HUES64 (cell line): Measurements from ENCODE around the gene DNM3.

ENCODE experiments used
- H3K27ac ChIP-seq: 2 replicates; pipeline ENCODE4 v1.7.0; 2013; ENCODE audit warnings: low read depth, low read length, inconsistent platforms
- H3K27me3 ChIP-seq: 2 replicates; pipeline ENCODE4 v1.6.1; 2013; ENCODE audit warnings: mild to moderate bottlenecking, low read length; ENCODE audit not compliant: insufficient read depth
- H3K36me3 ChIP-seq: 2 replicates; pipeline ENCODE4 v1.6.1; 2013; ENCODE audit warnings: mild to moderate bottlenecking, low read length; ENCODE audit not compliant: insufficient read depth
- H3K4me1 ChIP-seq: 2 replicates; pipeline ENCODE4 v1.6.1; 2013; ENCODE audit warnings: mild to moderate bottlenecking, low read length, moderate library complexity; ENCODE audit not compliant: insufficient read depth
- H3K4me3 ChIP-seq: 2 replicates; pipeline ENCODE4 v1.5.1; 2013; ENCODE audit warnings: mild to moderate bottlenecking, low read length, moderate library complexity
- H3K9ac ChIP-seq: 2 replicates; pipeline ENCODE4 v1.6.1; 2013; ENCODE audit warnings: mild to moderate bottlenecking, low read depth, low read length
- H3K9me3 ChIP-seq: 2 replicates; pipeline ENCODE4 v1.6.1; 2013; ENCODE audit warnings: low read depth, low read length; ENCODE audit not compliant: insufficient read depth
- WGBS: fragments of 150-250, 120-280 bp; methylation state at CpG from one replicate; pipeline ENCODE4 v1.1.7; 2013; ENCODE audit warnings: missing lambda C conversion rate; 5-methylcytosine and 5-hydroxymethylcytosine counted together

DNM3 gene

DNA sequence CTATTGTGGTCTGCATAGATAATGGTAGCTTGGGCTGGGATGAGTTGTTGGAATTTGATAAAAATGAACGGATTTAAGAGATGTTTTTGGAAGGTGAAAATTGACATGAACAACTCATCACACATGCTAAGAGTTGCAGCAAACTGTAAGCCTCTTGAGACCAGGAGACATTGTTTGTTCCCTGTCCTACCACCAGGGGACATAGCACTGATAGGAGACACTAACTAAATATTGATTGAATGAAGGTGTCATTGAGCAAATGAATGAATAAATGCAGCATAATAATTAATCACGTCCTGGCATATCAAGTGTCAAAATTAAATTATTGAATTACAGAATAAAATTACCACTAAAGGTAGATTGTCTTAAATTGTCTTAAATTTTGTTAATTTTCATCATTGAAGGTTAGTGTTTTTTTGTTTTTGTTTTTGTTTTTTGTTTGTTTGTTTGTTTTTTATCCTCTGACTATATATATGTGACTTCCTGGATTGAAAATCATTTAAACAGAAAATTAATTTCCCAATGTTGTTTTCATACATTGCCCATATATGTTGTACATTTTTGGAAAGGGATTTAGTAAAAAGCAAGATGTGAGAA is 293.9 kb downstream of the DNM3 start:
- Histone ChIP-seq H3K27me3 (no peaks in the 10 kb centered on the region), H3K9me3 (no peaks in the 10 kb centered on the region), H3K27ac (no peak overlapping the region), H3K9ac (no peak overlapping the region), H3K4me3 (no peak overlapping the region), H3K36me3 (no peaks in the 10 kb centered on the region), H3K4me1 (no peaks in the 10 kb centered on the region)
- 63% methylated on average over 1 of the region's 2 CpGs for WGBS

DNA sequence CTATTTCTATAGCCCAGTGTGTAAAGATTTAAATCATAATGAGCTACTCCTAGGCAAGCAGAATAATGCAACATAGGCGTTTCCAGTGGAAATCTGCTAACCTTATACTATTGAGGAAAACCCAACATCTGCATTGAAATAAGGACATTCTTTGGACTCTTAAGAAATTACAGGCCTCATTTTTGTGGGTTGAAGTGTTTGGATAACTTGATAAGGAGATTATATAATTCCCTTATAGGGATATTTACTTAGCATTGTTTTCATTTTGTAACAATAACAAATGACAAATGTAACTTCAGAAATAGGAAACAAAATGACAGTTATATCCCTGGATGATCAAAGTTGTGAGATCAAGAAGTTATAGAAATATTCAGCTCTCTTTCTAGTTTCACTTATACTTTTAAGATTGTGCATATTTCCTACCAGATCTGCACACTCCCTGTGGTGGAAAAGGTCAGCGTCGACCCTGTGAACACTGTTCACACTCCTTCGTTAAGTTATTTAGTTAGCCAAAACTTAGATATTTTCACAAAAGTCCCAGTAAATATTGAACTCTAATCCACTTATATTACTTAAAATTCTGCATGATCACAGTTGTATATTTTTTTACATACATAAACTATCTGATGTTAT is 294.8 kb downstream of the DNM3 start:
- Histone ChIP-seq H3K4me1 (peaks cover 4% of the 10 kb centered on the region), H3K4me3 (no peak overlapping the region), H3K36me3 (no peaks in the 10 kb centered on the region), H3K9me3 (no peaks in the 10 kb centered on the region), H3K27me3 (no peaks in the 10 kb centered on the region), H3K9ac (no peak overlapping the region), H3K27ac (no peak overlapping the region)
- 91% methylated on average over 4 of the region's 4 CpGs for WGBS

DNA sequence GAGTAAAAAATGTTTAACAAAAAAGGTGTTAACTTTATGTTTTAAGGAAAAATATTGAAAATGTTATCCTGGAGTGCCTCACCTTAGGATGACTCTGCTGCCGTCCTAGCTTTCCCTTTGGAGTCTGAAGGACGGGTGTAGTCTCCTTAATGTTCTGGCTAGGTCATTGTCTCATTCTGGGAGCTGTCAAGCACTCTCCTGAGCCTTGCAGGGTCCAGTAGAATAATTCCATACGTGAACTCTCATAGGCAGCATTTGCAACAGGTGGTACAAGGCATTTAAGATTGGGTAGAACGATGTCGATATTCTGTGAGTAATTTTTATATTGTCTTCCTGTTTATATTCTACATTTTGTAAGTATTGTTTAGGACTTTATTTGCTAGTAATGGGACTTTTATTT is 295.6 kb downstream of the DNM3 start:
- no peak overlapping the region for H3K4me3 ChIP-seq
- H3K9ac ChIP-seq = no peak overlapping the region
- no peak overlapping the region for H3K27ac ChIP-seq
- H3K27me3 ChIP-seq = no peaks in the 10 kb centered on the region
- no peaks in the 10 kb centered on the region for H3K36me3 ChIP-seq
- peaks cover 13% of the 10 kb centered on the region for H3K4me1 ChIP-seq
- 86% methylated on average over 5 of the region's 5 CpGs for WGBS
- no peaks in the 10 kb centered on the region for H3K9me3 ChIP-seq

DNA sequence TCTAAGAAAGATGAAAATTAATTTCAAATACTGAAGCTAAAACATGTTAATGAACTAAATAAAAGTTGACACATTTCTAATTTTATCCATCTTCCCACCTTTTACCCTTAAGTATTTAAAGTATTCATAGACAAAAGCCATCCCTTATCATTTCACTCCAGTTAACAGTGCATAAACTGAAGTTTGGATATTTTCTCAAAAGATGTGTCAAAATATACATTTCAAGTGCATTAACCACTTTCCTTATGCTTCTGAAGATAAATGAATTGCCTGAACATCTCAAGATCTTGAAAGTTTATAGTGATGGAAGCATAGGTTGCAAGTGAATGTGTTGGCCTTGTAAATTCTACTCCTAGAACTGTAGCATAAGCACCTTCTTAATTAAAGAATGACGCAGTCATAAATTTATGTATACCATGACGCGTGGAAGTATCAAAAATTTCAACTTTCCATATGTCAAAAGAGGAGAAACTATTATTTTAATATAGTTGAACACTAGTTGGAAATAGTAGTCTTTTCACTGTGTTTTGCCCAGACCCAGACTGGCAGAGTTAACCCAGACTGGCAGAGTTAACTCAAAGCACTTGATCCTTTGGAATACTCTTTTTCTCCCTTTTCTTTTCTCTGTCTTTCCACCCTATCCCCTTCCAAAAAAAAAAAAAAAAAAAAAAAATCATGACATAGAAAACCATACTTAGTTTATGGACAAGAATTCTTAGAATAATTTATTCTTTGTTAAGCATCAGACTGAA is 296.6 kb downstream of the DNM3 start:
- Histone ChIP-seq H3K36me3 (no peaks in the 10 kb centered on the region), H3K27ac (no peak overlapping the region), H3K27me3 (no peaks in the 10 kb centered on the region), H3K4me1 (peaks cover 14% of the 10 kb centered on the region), H3K9me3 (no peaks in the 10 kb centered on the region), H3K4me3 (no peak overlapping the region), H3K9ac (no peak overlapping the region)
- WGBS = no CpG with 5 or more reads among the region's 3 CpGs

DNA sequence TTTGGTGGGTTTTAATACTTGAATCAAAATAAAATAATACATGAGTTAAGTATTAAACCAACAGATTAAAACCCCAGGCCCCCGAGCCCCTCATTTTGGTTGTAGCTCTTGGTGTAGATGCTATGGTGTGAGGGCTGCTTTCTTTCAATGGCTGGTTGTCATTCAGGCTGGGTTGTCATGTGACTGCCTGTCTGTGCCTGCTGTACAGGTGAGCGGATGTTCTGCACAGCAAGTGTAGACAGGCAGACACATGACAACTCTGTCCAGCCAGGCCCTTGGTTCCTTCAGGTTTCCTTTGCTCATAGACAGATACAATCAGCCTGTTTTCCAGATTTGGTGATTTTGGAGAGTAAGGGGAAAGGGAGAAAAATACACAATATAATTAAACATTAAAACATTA is 297.3 kb downstream of the DNM3 start:
- H3K27ac ChIP-seq = no peak overlapping the region
- no peaks in the 10 kb centered on the region for H3K36me3 ChIP-seq
- WGBS = 95% methylated on average over 2 of the region's 2 CpGs
- H3K4me3 ChIP-seq = no peak overlapping the region
- no peaks in the 10 kb centered on the region for H3K27me3 ChIP-seq
- no peaks in the 10 kb centered on the region for H3K9me3 ChIP-seq
- peaks cover 20% of the 10 kb centered on the region for H3K4me1 ChIP-seq
- H3K9ac ChIP-seq = no peak overlapping the region

DNA sequence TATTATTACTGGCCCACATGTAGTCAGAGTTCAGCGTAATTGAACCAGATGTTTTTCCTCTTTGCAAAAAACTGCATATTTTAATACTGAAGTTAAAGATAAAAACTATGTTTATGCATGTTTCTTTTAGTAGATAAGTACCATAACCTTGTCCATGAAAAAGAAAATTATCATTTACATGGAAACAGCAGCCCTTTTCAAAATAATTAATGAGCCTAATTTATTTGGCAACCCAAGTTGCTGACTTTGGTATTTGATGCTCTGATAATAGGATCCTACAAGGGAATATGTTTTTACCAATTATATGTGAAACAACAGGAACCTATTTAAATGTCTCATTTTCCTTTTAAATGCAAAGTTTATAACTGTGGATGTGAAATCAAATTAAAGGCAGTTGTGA is 297.9 kb downstream of the DNM3 start:
- Histone ChIP-seq H3K27ac (no peak overlapping the region), H3K27me3 (no peaks in the 10 kb centered on the region), H3K9me3 (no peaks in the 10 kb centered on the region), H3K4me3 (no peak overlapping the region), H3K9ac (no peak overlapping the region), H3K36me3 (no peaks in the 10 kb centered on the region), H3K4me1 (peaks cover 22% of the 10 kb centered on the region)
- WGBS = no CpG with 5 or more reads among the region's 1 CpG

DNA sequence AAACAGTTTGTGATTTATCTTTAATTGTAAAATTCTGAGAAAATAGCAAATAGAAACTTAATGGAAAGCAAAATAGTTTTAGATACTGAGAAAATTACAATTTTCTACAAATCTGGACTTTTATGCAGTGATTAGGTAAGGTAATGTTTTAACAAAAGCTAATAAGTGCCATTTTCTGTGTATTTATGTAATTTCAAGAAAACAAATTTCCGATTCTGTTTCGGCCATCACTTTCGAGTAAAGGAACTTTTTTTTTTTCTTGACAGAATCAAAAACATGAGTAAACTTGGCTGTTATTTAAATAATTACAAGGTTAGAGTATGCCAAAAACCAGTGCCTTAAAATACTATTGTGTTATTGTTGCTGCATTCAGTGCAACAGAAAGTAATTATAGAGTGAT is 298.8 kb downstream of the DNM3 start:
- no peaks in the 10 kb centered on the region for H3K27me3 ChIP-seq
- H3K9ac ChIP-seq = no peak overlapping the region
- H3K4me3 ChIP-seq = no peak overlapping the region; the same call in 1 of the 2 replicates
- H3K9me3 ChIP-seq = no peaks in the 10 kb centered on the region
- peaks cover 22% of the 10 kb centered on the region for H3K4me1 ChIP-seq
- 97% methylated on average over 3 of the region's 3 CpGs for WGBS
- no peaks in the 10 kb centered on the region for H3K36me3 ChIP-seq
- H3K27ac ChIP-seq = no peak overlapping the region

DNA sequence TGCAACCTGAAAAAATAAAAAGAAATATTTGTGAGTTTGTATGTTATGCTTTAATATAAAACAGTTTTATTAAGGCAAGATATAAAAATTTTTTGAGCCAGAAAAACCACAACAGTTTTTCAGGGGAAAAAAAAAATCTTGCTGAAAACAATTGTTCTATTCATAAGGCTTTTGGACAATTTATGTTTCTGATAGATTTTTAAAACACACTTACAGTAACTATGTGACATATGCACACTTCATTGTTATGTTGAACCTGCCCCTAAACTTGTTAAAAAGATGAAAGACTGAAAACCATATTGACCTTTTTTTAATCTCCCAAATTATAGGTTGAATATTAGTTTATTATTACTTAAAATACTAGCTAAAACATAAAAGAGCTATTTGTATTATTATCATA is 299.3 kb downstream of the DNM3 start:
- Histone ChIP-seq H3K36me3 (no peaks in the 10 kb centered on the region), H3K9me3 (no peaks in the 10 kb centered on the region), H3K4me3 (no peak overlapping the region; the same call in 1 of the 2 replicates), H3K27me3 (no peaks in the 10 kb centered on the region), H3K27ac (no peak overlapping the region), H3K9ac (no peak overlapping the region), H3K4me1 (peaks cover 28% of the 10 kb centered on the region)

DNA sequence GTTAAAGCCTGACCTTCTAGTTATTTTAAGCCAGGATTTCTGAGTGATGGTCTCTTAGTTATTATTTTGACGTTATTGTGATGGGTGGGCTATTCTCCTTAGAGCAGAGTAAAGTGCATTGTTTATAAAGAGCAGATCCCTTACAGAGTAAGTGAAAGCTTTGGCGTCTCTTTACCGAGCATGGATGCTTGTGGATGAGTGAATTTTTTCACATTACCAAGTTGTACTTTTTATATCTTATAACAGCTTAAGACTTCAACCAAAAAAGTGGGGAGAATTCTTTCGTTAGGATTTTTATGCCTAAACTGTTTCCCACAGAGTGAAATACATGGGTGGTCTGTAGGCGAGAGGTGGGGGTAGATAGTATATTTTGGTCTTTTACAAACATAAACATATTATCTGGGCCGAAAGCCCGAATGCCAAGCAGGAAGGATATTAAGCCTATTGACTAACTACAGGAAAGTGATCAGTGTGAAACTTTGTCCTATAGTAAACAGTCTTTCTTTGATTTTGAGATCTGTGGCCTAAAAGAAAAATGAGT is 300.1 kb downstream of the DNM3 start:
- H3K9ac ChIP-seq = peak overlapping the region; percentile 8; the same call in 1 of the 2 replicates
- H3K4me1 ChIP-seq = peaks cover 31% of the 10 kb centered on the region
- H3K27me3 ChIP-seq = no peaks in the 10 kb centered on the region
- H3K36me3 ChIP-seq = no peaks in the 10 kb centered on the region
- no peaks in the 10 kb centered on the region for H3K9me3 ChIP-seq
- peak overlapping the region; percentile 16; the same call in 1 of the 2 replicates for H3K4me3 ChIP-seq
- no peak overlapping the region for H3K27ac ChIP-seq
- 79% methylated on average over 5 of the region's 7 CpGs for WGBS

DNA sequence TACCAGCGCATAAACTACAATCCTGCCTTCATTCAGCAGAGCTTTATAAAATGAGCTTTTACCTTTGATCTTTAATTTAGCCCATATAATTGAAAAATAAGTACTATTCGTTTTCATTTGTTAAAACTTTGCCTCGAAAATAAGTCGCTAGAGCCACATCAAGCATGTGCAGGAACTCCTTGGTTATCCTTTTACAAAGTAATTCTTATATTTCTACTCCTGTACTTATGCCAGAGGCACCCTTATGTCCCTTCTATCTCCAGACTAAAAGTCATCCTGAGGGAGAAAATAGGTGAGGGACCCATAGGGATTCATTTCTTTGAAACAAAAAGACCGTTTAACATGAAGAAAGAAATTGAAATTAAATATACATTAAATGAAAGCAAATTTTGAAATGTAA is 301.0 kb downstream of the DNM3 start:
- H3K4me3 ChIP-seq = peak overlapping the region; percentile 29; the same call in 1 of the 2 replicates
- H3K9me3 ChIP-seq = no peaks in the 10 kb centered on the region
- peaks cover 31% of the 10 kb centered on the region for H3K4me1 ChIP-seq
- 98% methylated on average over 3 of the region's 5 CpGs for WGBS
- H3K36me3 ChIP-seq = no peaks in the 10 kb centered on the region
- peak overlapping the region; percentile 19; the same call in 1 of the 2 replicates for H3K9ac ChIP-seq
- H3K27me3 ChIP-seq = no peaks in the 10 kb centered on the region
- no peak overlapping the region for H3K27ac ChIP-seq

DNA sequence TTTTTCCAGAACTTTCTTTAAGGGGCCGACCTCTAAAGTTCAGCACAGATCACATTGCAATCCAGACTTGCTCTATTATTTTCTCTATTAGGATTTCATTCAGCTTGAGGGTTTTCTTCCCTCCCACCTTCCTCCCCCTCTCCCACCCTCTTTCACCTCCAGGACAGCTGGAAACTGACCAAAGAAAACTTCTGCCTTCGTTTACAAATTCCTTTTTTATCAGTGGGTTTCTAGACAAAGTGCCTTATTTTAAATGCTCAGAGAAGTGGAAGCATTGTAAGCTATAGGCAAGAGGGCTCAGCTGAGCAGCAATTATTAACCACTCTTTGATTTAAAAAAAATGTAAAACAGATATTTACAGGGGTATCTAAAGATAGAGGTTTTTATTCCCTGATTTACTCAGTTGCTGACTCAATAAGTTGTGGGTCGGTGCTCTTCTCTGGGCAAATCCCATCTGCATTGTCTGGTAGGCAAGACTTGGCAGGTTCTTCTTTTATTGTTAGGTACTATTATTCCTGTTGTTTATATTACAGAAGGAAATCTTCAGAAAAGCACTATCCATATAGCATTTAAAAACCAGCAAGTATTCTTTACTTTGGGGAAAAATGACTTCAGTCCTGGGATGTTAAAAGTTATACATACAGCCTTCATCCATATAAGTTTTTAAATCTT is 302.2 kb downstream of the DNM3 start:
- Histone ChIP-seq H3K4me1 (peaks cover 33% of the 10 kb centered on the region), H3K27ac (no peak overlapping the region), H3K27me3 (no peaks in the 10 kb centered on the region), H3K36me3 (no peaks in the 10 kb centered on the region), H3K4me3 (peak overlapping the region; percentile 33; the same call in 1 of the 2 replicates), H3K9ac (peak overlapping the region; percentile 59; the same call in 1 of the 2 replicates), H3K9me3 (no peaks in the 10 kb centered on the region)
- WGBS = 69% methylated on average over 3 of the region's 3 CpGs
